ENCODE measurements around the gene PRELID2.

- no peak for TF ChIP-seq EZH2 (IDR thresholded peaks at IDR 0.05)
- no peak for TF ChIP-seq POLR2AphosphoS5 (IDR thresholded peaks at IDR 0.05; ENCODE audit: borderline replicate concordance, low read depth, low read length)
- TF ChIP-seq FOXP2 (optimal IDR thresholded peaks at IDR 0.05; ENCODE audit: control extremely low read depth, extremely low read length, insufficient read depth), result no peak
Observed at GRCh38 chr5:145854651-145855258, 19.6 kb upstream of the PRELID2 start.

Data from SK-N-MC (cell line).